ENCODE results near the gene S100A8.

DNA sequence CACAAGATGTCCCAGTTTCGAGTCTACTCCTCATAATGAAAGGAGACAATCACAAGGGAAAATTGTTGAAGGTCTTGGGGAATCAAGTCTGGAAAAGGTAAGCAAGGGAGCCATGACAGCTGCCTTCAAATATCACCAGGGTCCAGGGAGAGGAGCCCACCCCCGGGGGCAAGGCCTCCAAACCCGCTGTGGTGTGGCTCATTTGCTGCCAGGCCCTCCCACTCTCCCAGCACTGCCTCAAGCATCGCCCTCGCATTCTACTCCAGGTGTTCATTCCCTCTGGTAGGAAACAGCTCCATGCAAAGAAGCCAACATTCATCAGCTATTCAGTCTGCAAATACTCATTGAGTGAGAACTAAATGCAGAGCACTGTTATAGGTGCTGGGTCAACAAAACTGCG, 24.6 kb downstream of the S100A8 start:
- TF ChIP-seq, protein P1, sequence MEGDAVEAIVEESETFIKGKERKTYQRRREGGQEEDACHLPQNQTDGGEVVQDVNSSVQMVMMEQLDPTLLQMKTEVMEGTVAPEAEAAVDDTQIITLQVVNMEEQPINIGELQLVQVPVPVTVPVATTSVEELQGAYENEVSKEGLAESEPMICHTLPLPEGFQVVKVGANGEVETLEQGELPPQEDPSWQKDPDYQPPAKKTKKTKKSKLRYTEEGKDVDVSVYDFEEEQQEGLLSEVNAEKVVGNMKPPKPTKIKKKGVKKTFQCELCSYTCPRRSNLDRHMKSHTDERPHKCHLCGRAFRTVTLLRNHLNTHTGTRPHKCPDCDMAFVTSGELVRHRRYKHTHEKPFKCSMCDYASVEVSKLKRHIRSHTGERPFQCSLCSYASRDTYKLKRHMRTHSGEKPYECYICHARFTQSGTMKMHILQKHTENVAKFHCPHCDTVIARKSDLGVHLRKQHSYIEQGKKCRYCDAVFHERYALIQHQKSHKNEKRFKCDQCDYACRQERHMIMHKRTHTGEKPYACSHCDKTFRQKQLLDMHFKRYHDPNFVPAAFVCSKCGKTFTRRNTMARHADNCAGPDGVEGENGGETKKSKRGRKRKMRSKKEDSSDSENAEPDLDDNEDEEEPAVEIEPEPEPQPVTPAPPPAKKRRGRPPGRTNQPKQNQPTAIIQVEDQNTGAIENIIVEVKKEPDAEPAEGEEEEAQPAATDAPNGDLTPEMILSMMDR (IDR thresholded peaks at IDR 0.05), result no peak
- no peak for TF ChIP-seq POLR2AphosphoS5 (IDR thresholded peaks at IDR 0.05)

Data from gastroesophageal sphincter (tissue), 3 donors.